K562 (cell line): ENCODE measurements around the gene TXNRD2. TPM values are rescaled to one million over a fixed set of nuclear protein-coding genes. Genes with fewer than 3 reads are reported as not detected.
"Not testable (repeated sequence)": the region's sequence is repeated elsewhere in the genome, so short reads cannot be mapped to it uniquely, and the experiment has no call there.

ENCODE experiments used
- ATAC-seq: fragments of 200-7000 bp; cut with Tn5 transposase; 3 replicates; pipeline ENCODE4 v1.9.1; 2020; ENCODE audit warnings: moderate library complexity
- BruUV-seq: library from RNA; stranded (reverse); fragments of 400-500 nt; replicated peaks from 2 replicates; lab custom pipeline; 2021; lab: Mats Ljungman, UMichigan
- CTCF ChIA-PET: fragments of 300-600 bp; formaldehyde crosslinking; extraction: SDS; loops from one replicate; lab custom pipeline; 2021; ENCODE audit warnings: low intra/inter-chr PET ratio; lab: Yijun Ruan, JAX
- POLR2A ChIA-PET: fragments of 300-600, 350-650 bp; sonication (Branson Sonifier 250); formaldehyde crosslinking; extraction: SDS; loops from one replicate; lab custom pipeline; 2021; ENCODE audit warnings: antibody characterized with exemption, inconsistent platforms; lab: Yijun Ruan, JAX
- DNase-seq, 4 experiments: peaks; one replicate each; pipeline versions ENCODE4 v3.0.0 to v3.0.0-alpha.2; 2011 to 2018; ENCODE audit warnings: low spot score in 3 of 4, mixed read lengths in 3 of 4; ENCODE audit errors: extremely low read depth in 1 of 4
- FAIRE-seq: peaks from 2 replicates; lab custom pipeline; 2011; peaks lifted over from hg19 to GRCh38; lab: Jason Lieb, UNC
- H2AFZ ChIP-seq: 2 replicates; pipeline ENCODE4 v1.6.0; 2011; ENCODE audit warnings: low read depth, low read length, control low read depth, inconsistent platforms
- H3K27ac ChIP-seq: fragments of 200-600 bp; 3 replicates; pipeline ENCODE4 v1.8.0; 2011; ENCODE audit warnings: low read depth, mild to moderate bottlenecking, control low read depth, inconsistent platforms, low read length, moderate library complexity, mixed read lengths; ENCODE audit errors: extremely low read depth
- H3K27me3 ChIP-seq, 2 experiments: fragments of 300-600 bp in 1 of 2; 2 replicates in 1 of 2; 3 replicates in 1 of 2; pipeline versions ENCODE4 v1.6.0 to v1.8.0; 2011; ENCODE audit warnings: inconsistent platforms in 2 of 2, low read length in 2 of 2, mild to moderate bottlenecking in 1 of 2, mixed read lengths in 1 of 2, moderate library complexity in 1 of 2; ENCODE audit not compliant: control insufficient read depth in 2 of 2, insufficient read depth in 2 of 2
- H3K36me3 ChIP-seq: fragments of 300-600 bp; 3 replicates; pipeline ENCODE4 v1.8.0; 2011; ENCODE audit warnings: mild to moderate bottlenecking, low read length, inconsistent platforms; ENCODE audit not compliant: control insufficient read depth, insufficient read depth
- H3K4me1 ChIP-seq, 2 experiments: fragments of 200-600 bp in 1 of 2; replicated peaks in 1 of 2; 2 replicates in 1 of 2; 3 replicates in 1 of 2; pipeline versions ENCODE4 v1.5.1 to v1.8.0; 2011; ENCODE audit warnings: inconsistent platforms in 2 of 2, low read length in 2 of 2, mild to moderate bottlenecking in 1 of 2, mixed read lengths in 1 of 2, moderate library complexity in 1 of 2; ENCODE audit not compliant: control insufficient read depth in 2 of 2, insufficient read depth in 2 of 2
- H3K4me2 ChIP-seq: 2 replicates; pipeline ENCODE4 v1.6.1; 2011; ENCODE audit warnings: low read length, control low read depth, inconsistent platforms, mixed read lengths; ENCODE audit not compliant: insufficient read depth
- H3K4me3 ChIP-seq: fragments of 200-600 bp; sonication (generic), shearing (Covaris generic); 2 replicates; pipeline ENCODE4 v1.5.1; 2016; ENCODE audit warnings: control low read depth, inconsistent platforms
- H3K79me2 ChIP-seq: fragments of 200-600 bp; 3 replicates; pipeline ENCODE4 v1.8.0; 2011; ENCODE audit warnings: low read length, inconsistent platforms; ENCODE audit not compliant: control insufficient read depth, insufficient read depth
- H3K9ac ChIP-seq, 2 experiments: 2 replicates each; pipeline versions ENCODE4 v1.6.0 to v1.6.1; 2011; ENCODE audit warnings: low read depth in 2 of 2, low read length in 2 of 2, control low read depth in 1 of 2, inconsistent platforms in 1 of 2, mild to moderate bottlenecking in 1 of 2, mixed read lengths in 1 of 2; ENCODE audit not compliant: insufficient read depth in 1 of 2
- H3K9me1 ChIP-seq: one replicate; pipeline ENCODE4 v1.6.0; 2011; ENCODE audit warnings: inconsistent platforms, mild to moderate bottlenecking, low read length, moderate library complexity; ENCODE audit not compliant: control insufficient read depth, insufficient read depth
- H3K9me3 ChIP-seq: replicated peaks from 2 replicates; pipeline ENCODE4 v1.5.1; 2011; ENCODE audit warnings: low read depth, low read length, inconsistent platforms; ENCODE audit not compliant: control insufficient read depth, insufficient read depth
- H4K20me1 ChIP-seq: replicated peaks from 2 replicates; pipeline ENCODE4 v1.6.1; 2011; ENCODE audit warnings: low read length, inconsistent platforms, mixed read lengths; ENCODE audit not compliant: control insufficient read depth, insufficient read depth
- HDAC6 ChIP-seq: IDR thresholded peaks from 2 replicates; pipeline ENCODE4 v1.6.1; 2012; ENCODE audit warnings: low read depth, mild to moderate bottlenecking, control low read depth, inconsistent platforms, low read length, moderate library complexity
- IRF9 ChIP-seq: fragments of 450-650 bp; IDR thresholded peaks from 2 replicates; pipeline ENCODE4 v1.6.1; 2016; ENCODE audit warnings: missing biosample characterization, missing genetic modification characterization
- RBM25 ChIP-seq: fragments of 200-400 bp; formaldehyde crosslinking; IDR thresholded peaks from 2 replicates; pipeline ENCODE4 v1.6.1; 2018; ENCODE audit warnings: low read length, low read depth, moderate library complexity; ENCODE audit not compliant: severe bottlenecking
- RNF219 ChIP-seq: fragments of 250-450 bp; sonication (Bioruptor Pico); IDR thresholded peaks from 2 replicates; pipeline ENCODE4 v1.5.0; 2022; ENCODE audit warnings: mild to moderate bottlenecking
- SMARCA5 ChIP-seq: fragments of 450-650 bp; IDR thresholded peaks from 2 replicates; pipeline ENCODE4 v1.6.1; 2016
- WHSC1 ChIP-seq: IDR thresholded peaks from one replicate; pipeline ENCODE4 v1.6.1; 2012; ENCODE audit warnings: low read length, control low read depth, inconsistent platforms
- ZNF277 ChIP-seq: fragments of 250-450 bp; sonication (Bioruptor Pico); IDR thresholded peaks from 2 replicates; pipeline ENCODE4 v1.8.0; 2022; ENCODE audit warnings: inconsistent platforms, mild to moderate bottlenecking, moderate library complexity, borderline replicate concordance
- WGBS: fragments of 100-300 bp; shearing (Covaris generic); methylation state at CpG from one replicate; pipeline ENCODE4 v1.1.6; 2016; ENCODE audit warnings: low coverage, mixed read lengths; ENCODE audit not compliant: insufficient coverage; ENCODE audit errors: missing lambda C conversion rate; 5-methylcytosine and 5-hydroxymethylcytosine counted together
- in situ Hi-C: fragments of 300-500 bp; cut with MboI; formaldehyde crosslinking; loops from 4 replicates; pipeline ENCODE4 v1.15.0; 2018; ENCODE audit warnings: inconsistent platforms, mixed read lengths
- intact Hi-C: fragments of 100-400 bp; cut with micrococcal nuclease; formaldehyde crosslinking; loops from 2 replicates; pipeline ENCODE4 v1.14.2; 2022
- polyA plus RNA-seq, 8 experiments: library from polyadenylated mRNA; depleted of rRNA in 4 of 8; stranded (reverse) in 5 of 8; unstranded in 3 of 8; fragments of >200 nt; fragmentation: Nextera tagmentation in 2 of 8; fragmentation: Illumina TruSeq in 1 of 8; extraction: Ambion mirVana in 2 of 8; extraction: Trizol in 1 of 8; gene quantifications; 2 replicates each; pipeline versions ENCODE4 v1.2.1 to v1.2.3, GENCODE V29; 2011 to 2014; ENCODE audit warnings: inconsistent platforms in 1 of 8, missing spikeins in 1 of 8
- total RNA-seq, 7 experiments: library from RNA; depleted of rRNA in 6 of 7; stranded (reverse); fragments of >200 nt in 6 of 7; fragmentation: Illumina TruSeq in 2 of 7; extraction: Trizol in 2 of 7; gene quantifications; 2 replicates each; pipeline versions ENCODE4 v1.2.1 to v1.2.3, GENCODE V29; 2011 to 2021; ENCODE audit warnings: low replicate concordance in 1 of 7

Gene TXNRD2
- total and polyA plus RNA-seq, 9 of the 15 experiments (the other 6 are each of a cell fraction or from before 2014, with no cell fraction given), result 3.3 to 80.2 (median 49.4) TPM

DNA sequence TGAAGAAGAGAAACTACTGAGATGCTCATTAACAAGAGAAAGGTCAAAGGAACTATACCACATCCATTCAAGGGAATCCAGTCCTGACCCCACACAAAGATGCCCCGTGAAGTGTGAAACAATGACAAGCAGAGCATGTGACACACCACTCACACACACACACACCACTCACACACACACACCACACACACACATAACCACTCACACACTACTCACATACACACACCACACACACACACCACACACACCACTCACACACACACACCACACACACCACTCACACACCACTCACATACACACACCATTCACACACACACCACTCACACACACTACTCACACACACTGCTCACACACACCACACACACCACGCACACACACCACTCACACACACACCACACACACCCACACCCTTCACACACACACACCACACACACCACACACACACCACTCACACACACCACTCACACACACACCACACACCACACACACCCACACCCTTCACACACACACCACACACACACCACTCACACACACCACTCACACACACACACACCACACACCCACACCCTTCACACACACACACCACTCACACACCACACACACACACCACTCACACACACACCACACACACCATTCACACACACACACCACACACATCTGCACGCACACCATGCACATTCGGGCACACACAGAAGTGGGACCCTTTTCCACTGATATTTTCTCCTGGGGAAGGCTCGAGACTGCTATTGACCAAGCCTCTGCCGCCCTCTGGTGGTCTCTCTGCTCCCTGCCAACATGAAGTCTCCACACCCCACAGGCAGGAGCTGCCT, 32.1 kb downstream of the TXNRD2 start (continued):
- no peak for TF ChIP-seq RNF219 (CRISPR knock-in tag)
- no peak; the same call in none of the 2 replicates for TF ChIP-seq HDAC6
- TF ChIP-seq ZNF277 (CRISPR knock-in tag), result no peak
- peak; percentile 61 for TF ChIP-seq IRF9 (tag)
- TF ChIP-seq SMARCA5, result peak; percentile 99
- no peak for TF ChIP-seq RBM25
- TF ChIP-seq WHSC1, result peak; percentile 99
- TF ChIP-seq, all 486 proteins: peak for 180

GRCh38 chr22:19907902-19908301, 33.7 kb downstream of the TXNRD2 start:
- DNase-seq, H3K27ac ChIP-seq, H3K9me1 ChIP-seq, H3K4me3 ChIP-seq, in situ Hi-C loops, intact Hi-C loops, H3K4me2 ChIP-seq, H2AFZ ChIP-seq, H3K27me3 ChIP-seq, H3K9me3 ChIP-seq, BruUV-seq, H3K79me2 ChIP-seq, H3K9ac ChIP-seq, FAIRE-seq, ATAC-seq, H4K20me1 ChIP-seq: not testable (repeated sequence)
- CTCF ChIA-PET, result interaction anchor here (4.0 to 6.2 kb wide), 2 partner anchors 151 to 178 kb away, joined by 91 to 156 read pairs; no protein-coding TSS in a partner anchor
- POLR2A ChIA-PET, result interaction anchor here (1.0 kb wide), 1 partner anchor 178 kb away, joined by 3 read pairs; no protein-coding TSS in a partner anchor
- peaks cover 22% of the 10 kb centered on the region; the same call in 2 of the 3 replicates for H3K36me3 ChIP-seq
- WGBS, result 83% methylated on average over 16 of the region's 16 CpGs
- peaks cover 2 to 42% of the 10 kb centered on the region in 2 experiments; a peak in 4 of 5 replicates for H3K4me1 ChIP-seq
